Measurements from ENCODE around the gene SCP2.

DNA sequence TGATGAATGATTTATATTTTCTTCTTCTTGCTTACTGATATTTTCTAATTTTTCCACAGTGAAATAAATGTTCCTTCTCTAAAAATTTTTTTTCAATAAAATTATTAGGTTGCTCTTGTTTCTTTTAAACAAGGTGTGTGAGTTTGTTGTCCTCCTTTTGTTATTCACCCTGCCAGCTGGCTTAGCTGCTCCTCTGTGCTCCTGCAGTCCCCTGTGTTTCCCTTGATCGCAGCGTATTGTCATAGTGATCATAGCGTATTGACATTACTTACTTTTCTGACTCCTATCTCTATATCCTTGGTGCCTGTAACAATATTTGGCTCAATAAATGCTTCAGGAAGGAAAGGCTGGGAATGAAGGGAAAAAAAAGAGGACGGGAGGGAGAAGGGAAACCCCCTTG lies 110.1 kb downstream of the SCP2 start:
- TF ChIP-seq CTCF (IDR thresholded peaks at IDR 0.05) = no peak
- no peak for TF ChIP-seq POLR2A (IDR thresholded peaks at IDR 0.05)

Data from esophagus squamous epithelium (tissue), 4 donors.